ENCODE data around the gene TUBB4B.

GRCh38 chr9:137242269-137243203, 1.4 kb downstream of the TUBB4B start:
- TF ChIP-seq, protein P1, sequence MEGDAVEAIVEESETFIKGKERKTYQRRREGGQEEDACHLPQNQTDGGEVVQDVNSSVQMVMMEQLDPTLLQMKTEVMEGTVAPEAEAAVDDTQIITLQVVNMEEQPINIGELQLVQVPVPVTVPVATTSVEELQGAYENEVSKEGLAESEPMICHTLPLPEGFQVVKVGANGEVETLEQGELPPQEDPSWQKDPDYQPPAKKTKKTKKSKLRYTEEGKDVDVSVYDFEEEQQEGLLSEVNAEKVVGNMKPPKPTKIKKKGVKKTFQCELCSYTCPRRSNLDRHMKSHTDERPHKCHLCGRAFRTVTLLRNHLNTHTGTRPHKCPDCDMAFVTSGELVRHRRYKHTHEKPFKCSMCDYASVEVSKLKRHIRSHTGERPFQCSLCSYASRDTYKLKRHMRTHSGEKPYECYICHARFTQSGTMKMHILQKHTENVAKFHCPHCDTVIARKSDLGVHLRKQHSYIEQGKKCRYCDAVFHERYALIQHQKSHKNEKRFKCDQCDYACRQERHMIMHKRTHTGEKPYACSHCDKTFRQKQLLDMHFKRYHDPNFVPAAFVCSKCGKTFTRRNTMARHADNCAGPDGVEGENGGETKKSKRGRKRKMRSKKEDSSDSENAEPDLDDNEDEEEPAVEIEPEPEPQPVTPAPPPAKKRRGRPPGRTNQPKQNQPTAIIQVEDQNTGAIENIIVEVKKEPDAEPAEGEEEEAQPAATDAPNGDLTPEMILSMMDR (IDR thresholded peaks at IDR 0.05; ENCODE audit: insufficient read depth, low read length, poor library complexity, severe bottlenecking) = no peak
- TF ChIP-seq EZH2phosphoT487 (conservative IDR thresholded peaks at IDR 0.05; ENCODE audit: low read length) = no peak
